HL-60/S4 treated with phorbol 12-myristate 13-acetate at 8.2 ng/mL for 4 days and 3 days (cell line): ENCODE results near the gene TCL1B.
"Not testable (repeated sequence)": the region's sequence is repeated elsewhere in the genome, so short reads cannot be mapped to it uniquely, and the experiment has no call there.

ENCODE experiments used
- in situ Hi-C: fragments of 300-500 bp; cut with MboI; formaldehyde crosslinking; loops from 2 replicates; pipeline ENCODE4 v1.15.0; 2022; ENCODE audit warnings: low sequenced_read_pairs

TCL1B gene

GRCh38 chr14:95685978-95686922 lies at the start of gene TCL1B:
Gene TCL1B, plus strand, starts transcription at chr14:95686426. Its CDS starts 42 bp downstream, at chr14:95686468.
- in situ Hi-C loops: loop anchor here (25.0 kb wide), 1 partner anchor 249 kb away; no protein-coding TSS in a partner anchor

GRCh38 chr14:95644981-95645380 lies 41.2 kb upstream of the TCL1B start:
- in situ Hi-C loops: no loop called here

GRCh38 chr14:95645389-95645996 lies 40.7 kb upstream of the TCL1B start:
- in situ Hi-C loops: no loop called here

GRCh38 chr14:95647926-95648325 lies 38.3 kb upstream of the TCL1B start:
- in situ Hi-C loops: no loop called here

- in situ Hi-C loops: no loop called here
Measured at GRCh38 chr14:95649230-95649629, 37.0 kb upstream of the TCL1B start.

GRCh38 chr14:95651028-95651427 lies 35.2 kb upstream of the TCL1B start:
- in situ Hi-C loops: no loop called here

GRCh38 chr14:95651821-95652583 lies 34.2 kb upstream of the TCL1B start:
- in situ Hi-C loops: no loop called here

- in situ Hi-C loops: no loop called here
Measured at GRCh38 chr14:95652690-95653089, 33.5 kb upstream of the TCL1B start.

GRCh38 chr14:95655461-95655860 lies 30.8 kb upstream of the TCL1B start:
- in situ Hi-C loops: no loop called here

GRCh38 chr14:95656634-95657033 lies 29.6 kb upstream of the TCL1B start:
- in situ Hi-C loops: no loop called here

- in situ Hi-C loops: no loop called here
Measured at GRCh38 chr14:95657454-95657853, 28.8 kb upstream of the TCL1B start.

GRCh38 chr14:95659293-95659989 lies 26.8 kb upstream of the TCL1B start:
- in situ Hi-C loops: no loop called here

GRCh38 chr14:95659990-95660385 lies 26.2 kb upstream of the TCL1B start:
- in situ Hi-C loops: no loop called here

- in situ Hi-C loops: no loop called here
Measured at GRCh38 chr14:95660651-95661515, 25.3 kb upstream of the TCL1B start.

- in situ Hi-C loops: no loop called here
Measured at GRCh38 chr14:95662376-95663186, 23.6 kb upstream of the TCL1B start.

- in situ Hi-C loops: no loop called here
Measured at GRCh38 chr14:95663226-95663797, 22.9 kb upstream of the TCL1B start.

- in situ Hi-C loops: no loop called here
Measured at GRCh38 chr14:95664066-95664465, 22.2 kb upstream of the TCL1B start.

- in situ Hi-C loops: no loop called here
Measured at GRCh38 chr14:95664546-95664945, 21.7 kb upstream of the TCL1B start.

- in situ Hi-C loops: not testable (repeated sequence)
Measured at GRCh38 chr14:95665530-95665929, 20.7 kb upstream of the TCL1B start.
